Measurements from ENCODE around the gene LCLAT1. TPM values are rescaled to one million over a fixed set of nuclear protein-coding genes. Genes with fewer than 3 reads are reported as not detected.
"Not testable (repeated sequence)": the region's sequence is repeated elsewhere in the genome, so short reads cannot be mapped to it uniquely, and the experiment has no call there.

Gene LCLAT1
- total RNA-seq, 2 donors from 2014 or later = 18.8 to 28.2 TPM

GRCh38 chr2:30465171-30465545 is 18.1 kb downstream of the LCLAT1 start:
- no peaks in the 10 kb centered on the region for H3K36me3 ChIP-seq
- TF ChIP-seq POLR2AphosphoS5 (IDR thresholded peaks at IDR 0.05) (no peak), POLR2A (IDR thresholded peaks at IDR 0.05) (no peak)
- TF ChIP-seq, protein P1, sequence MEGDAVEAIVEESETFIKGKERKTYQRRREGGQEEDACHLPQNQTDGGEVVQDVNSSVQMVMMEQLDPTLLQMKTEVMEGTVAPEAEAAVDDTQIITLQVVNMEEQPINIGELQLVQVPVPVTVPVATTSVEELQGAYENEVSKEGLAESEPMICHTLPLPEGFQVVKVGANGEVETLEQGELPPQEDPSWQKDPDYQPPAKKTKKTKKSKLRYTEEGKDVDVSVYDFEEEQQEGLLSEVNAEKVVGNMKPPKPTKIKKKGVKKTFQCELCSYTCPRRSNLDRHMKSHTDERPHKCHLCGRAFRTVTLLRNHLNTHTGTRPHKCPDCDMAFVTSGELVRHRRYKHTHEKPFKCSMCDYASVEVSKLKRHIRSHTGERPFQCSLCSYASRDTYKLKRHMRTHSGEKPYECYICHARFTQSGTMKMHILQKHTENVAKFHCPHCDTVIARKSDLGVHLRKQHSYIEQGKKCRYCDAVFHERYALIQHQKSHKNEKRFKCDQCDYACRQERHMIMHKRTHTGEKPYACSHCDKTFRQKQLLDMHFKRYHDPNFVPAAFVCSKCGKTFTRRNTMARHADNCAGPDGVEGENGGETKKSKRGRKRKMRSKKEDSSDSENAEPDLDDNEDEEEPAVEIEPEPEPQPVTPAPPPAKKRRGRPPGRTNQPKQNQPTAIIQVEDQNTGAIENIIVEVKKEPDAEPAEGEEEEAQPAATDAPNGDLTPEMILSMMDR (IDR thresholded peaks at IDR 0.05) = no peak
- WGBS = 82% methylated on average over 3 of the region's 3 CpGs
- no peak for DNase-seq (ENCODE audit: low spot score)
- no peaks in the 10 kb centered on the region for H3K4me1 ChIP-seq (replicated peaks)
- H3K9me3 ChIP-seq = no peaks in the 10 kb centered on the region
- no peaks in the 10 kb centered on the region for H3K27me3 ChIP-seq (replicated peaks; ENCODE audit: insufficient read depth)
- H3K27ac ChIP-seq = no peak overlapping the region
- H3K4me3 ChIP-seq = no peak overlapping the region
- intact Hi-C loops (cut with DNase I) = no loop called here

DNA sequence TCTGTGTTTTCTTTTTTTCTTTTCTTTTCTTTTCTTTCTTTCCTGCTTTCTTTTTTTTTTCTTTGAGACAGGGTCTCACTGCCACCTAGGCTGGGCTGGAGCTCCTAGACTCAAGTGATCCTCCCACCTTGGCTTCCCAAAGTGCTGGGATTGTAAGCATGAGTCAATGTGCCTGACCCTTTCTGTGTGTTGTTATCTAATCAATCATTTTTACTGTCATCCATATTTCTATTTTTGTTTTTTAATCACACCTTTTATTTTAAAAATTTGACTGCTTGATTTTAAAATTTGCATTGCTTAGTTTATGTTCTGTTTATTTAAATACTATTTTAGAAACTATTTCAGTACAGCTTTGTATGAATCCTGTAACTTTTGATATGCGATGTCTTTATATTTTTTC is 19.2 kb downstream of the LCLAT1 start:
- Histone ChIP-seq H3K36me3 (no peaks in the 10 kb centered on the region), H3K9me3 (no peaks in the 10 kb centered on the region), H3K27ac (no peak overlapping the region), H3K27me3 (replicated peaks; ENCODE audit: insufficient read depth) (no peaks in the 10 kb centered on the region), H3K4me1 (replicated peaks) (no peaks in the 10 kb centered on the region), H3K4me3 (no peak overlapping the region)
- TF ChIP-seq POLR2A (IDR thresholded peaks at IDR 0.05) = no peak
- TF ChIP-seq, protein P1 (IDR thresholded peaks at IDR 0.05) = no peak
- no peak for TF ChIP-seq POLR2AphosphoS5 (IDR thresholded peaks at IDR 0.05)
- 95% methylated on average over 1 of the region's 1 CpG for WGBS
- intact Hi-C loops (cut with DNase I) = no loop called here
- no peak for DNase-seq (ENCODE audit: low spot score)

DNA sequence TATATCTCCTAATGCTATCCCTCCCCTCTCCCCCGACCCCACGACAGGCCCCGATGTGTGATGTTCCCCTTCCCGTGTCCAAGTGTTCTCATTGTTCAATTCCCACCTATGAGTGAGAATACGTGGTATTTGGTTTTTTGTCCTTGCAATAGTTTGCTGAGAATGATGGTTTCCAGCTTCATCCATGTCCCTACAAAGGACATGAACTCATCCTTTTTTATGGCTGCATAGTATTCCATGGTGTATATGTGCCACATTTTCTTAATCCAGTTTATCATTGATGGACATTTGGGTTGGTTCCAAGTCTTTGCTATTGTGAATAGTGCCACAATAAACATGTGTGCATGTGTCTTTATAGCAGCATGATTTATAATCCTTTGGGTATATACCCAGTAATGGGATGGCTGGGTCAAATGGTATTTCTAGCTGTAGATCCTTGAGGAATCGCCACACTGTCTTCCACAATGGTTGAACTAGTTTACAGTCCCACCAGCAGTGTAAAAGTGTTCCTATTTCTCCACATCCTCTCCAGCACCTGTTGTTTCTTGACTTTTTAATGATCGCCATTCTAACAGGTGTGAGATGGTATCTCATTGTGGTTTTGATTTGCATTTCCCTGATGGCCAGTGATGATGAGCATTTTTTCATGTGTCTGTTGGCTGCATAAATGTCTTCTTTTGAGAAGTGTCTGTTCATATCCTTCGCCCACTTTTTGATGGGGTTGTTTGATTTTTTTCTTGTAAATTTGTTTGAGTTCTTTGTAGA is 20.2 kb downstream of the LCLAT1 start:
- H3K36me3 ChIP-seq; H3K9me3 ChIP-seq; DNase-seq (ENCODE audit: low spot score); intact Hi-C loops (cut with DNase I); H3K4me1 ChIP-seq (replicated peaks); H3K4me3 ChIP-seq; H3K27ac ChIP-seq; H3K27me3 ChIP-seq (replicated peaks; ENCODE audit: insufficient read depth): not testable (repeated sequence)
- 95% methylated on average over 8 of the region's 8 CpGs for WGBS

DNA sequence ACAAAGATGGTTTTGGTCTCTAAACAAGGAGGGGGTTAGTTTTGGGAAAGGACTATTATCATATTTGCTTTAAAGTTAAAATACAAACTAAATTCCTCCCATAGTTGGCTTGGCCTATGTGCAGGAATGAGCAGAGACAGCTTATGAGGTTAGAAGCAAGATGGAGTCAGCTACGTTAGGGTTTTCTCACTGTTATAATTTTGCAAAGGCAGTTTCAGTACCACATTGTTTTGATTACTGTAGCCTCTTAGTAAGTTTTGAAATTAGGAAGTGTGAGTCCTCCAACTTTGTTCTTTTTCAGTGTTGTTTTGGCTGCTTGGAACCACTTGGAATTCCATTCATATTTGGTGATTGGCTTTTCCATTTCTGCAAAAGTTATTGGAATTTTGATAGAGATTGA is 23.4 kb downstream of the LCLAT1 start:
- no peak for DNase-seq (ENCODE audit: low spot score)
- WGBS = 78% methylated on average over 1 of the region's 1 CpG
- intact Hi-C loops (cut with DNase I) = no loop called here
- no peak overlapping the region for H3K27ac ChIP-seq
- H3K4me1 ChIP-seq (replicated peaks) = no peaks in the 10 kb centered on the region
- no peaks in the 10 kb centered on the region for H3K27me3 ChIP-seq (replicated peaks; ENCODE audit: insufficient read depth)
- no peak for TF ChIP-seq POLR2AphosphoS5 (IDR thresholded peaks at IDR 0.05)
- TF ChIP-seq, protein P1 (IDR thresholded peaks at IDR 0.05) = no peak
- no peak for TF ChIP-seq POLR2A (IDR thresholded peaks at IDR 0.05)
- H3K4me3 ChIP-seq = no peak overlapping the region
- no peaks in the 10 kb centered on the region for H3K9me3 ChIP-seq
- H3K36me3 ChIP-seq = no peaks in the 10 kb centered on the region

GRCh38 chr2:30472326-30472725 is 25.3 kb downstream of the LCLAT1 start:
- Histone ChIP-seq H3K36me3 (no peaks in the 10 kb centered on the region), H3K9me3 (no peaks in the 10 kb centered on the region), H3K4me1 (replicated peaks) (no peaks in the 10 kb centered on the region), H3K27ac (no peak overlapping the region), H3K4me3 (no peak overlapping the region), H3K27me3 (replicated peaks; ENCODE audit: insufficient read depth) (no peaks in the 10 kb centered on the region)
- DNase-seq (ENCODE audit: low spot score) = no peak
- TF ChIP-seq, protein P1 (IDR thresholded peaks at IDR 0.05) = no peak
- TF ChIP-seq POLR2AphosphoS5 (IDR thresholded peaks at IDR 0.05) (no peak), POLR2A (IDR thresholded peaks at IDR 0.05) (no peak)
- intact Hi-C loops (cut with DNase I) = no loop called here

Data from prostate gland (tissue), 2 donors.